Measurements from ENCODE around the gene SMG1.
"Not testable (repeated sequence)": the region's sequence is repeated elsewhere in the genome, so short reads cannot be mapped to it uniquely, and the experiment has no call there.

Gene SMG1

GRCh38 chr16:18796377-18796776, 129.8 kb downstream of the SMG1 start:
- no peak for DNase-seq

GRCh38 chr16:18792836-18793433, 133.3 kb downstream of the SMG1 start:
- no peak for DNase-seq

- peak; percentile 96 for DNase-seq
These were observed 136.1 kb downstream of the SMG1 start, which contains the start of gene RPS15A for GRCh38 chr16:18789850-18790706. Gene RPS15A (minus strand): TSS chr16:18790334. CDS start chr16:18789113, 1,221 bp downstream.

GRCh38 chr16:18789515-18789849, 136.7 kb downstream of the SMG1 start:
- no peak for DNase-seq

- no peak for DNase-seq
These were observed 137.2 kb downstream of the SMG1 start for GRCh38 chr16:18788828-18789514.

GRCh38 chr16:18784917-18785623, 141.1 kb downstream of the SMG1 start:
- DNase-seq = no peak

- DNase-seq = no peak
These were observed 142.5 kb downstream of the SMG1 start for GRCh38 chr16:18783430-18784341.

GRCh38 chr16:18782697-18783429, 143.3 kb downstream of the SMG1 start:
- no peak for DNase-seq

GRCh38 chr16:18781232-18781631, 145.0 kb downstream of the SMG1 start:
- not testable (repeated sequence) for DNase-seq

- not testable (repeated sequence) for DNase-seq
These were observed 145.7 kb downstream of the SMG1 start for GRCh38 chr16:18780460-18781026.

- DNase-seq = not testable (repeated sequence)
These were observed 148.5 kb downstream of the SMG1 start for GRCh38 chr16:18777664-18778063.

- not testable (repeated sequence) for DNase-seq
These were observed 149.9 kb downstream of the SMG1 start for GRCh38 chr16:18776334-18776733.

- not testable (repeated sequence) for DNase-seq
These were observed 151.6 kb downstream of the SMG1 start for GRCh38 chr16:18774651-18775050.

- not testable (repeated sequence) for DNase-seq
These were observed 154.0 kb downstream of the SMG1 start for GRCh38 chr16:18772171-18772570.

GRCh38 chr16:18770336-18770962, 155.8 kb downstream of the SMG1 start:
- not testable (repeated sequence) for DNase-seq

- DNase-seq = peak; percentile 70
These were observed 159.0 kb downstream of the SMG1 start for GRCh38 chr16:18767217-18767616.

GRCh38 chr16:18762713-18763112, 163.5 kb downstream of the SMG1 start:
- DNase-seq = not testable (repeated sequence)

GRCh38 chr16:18759598-18760520, 166.3 kb downstream of the SMG1 start:
- not testable (repeated sequence) for DNase-seq
